IPS DF 4.7 (cell line): ENCODE measurements around the gene SLC50A1.

Experiments
- DNase-seq: peaks from one replicate; pipeline ENCODE4 v3.0.0-alpha.2; 2013; ENCODE audit warnings: low spot score; ENCODE audit errors: extremely low read depth

The SLC50A1 gene

GRCh38 chr1:155183775-155184221 is 48.1 kb downstream of the SLC50A1 start:
- DNase-seq: no peak

- DNase-seq: no peak
Measured at GRCh38 chr1:155184351-155184811, 48.7 kb downstream of the SLC50A1 start.

DNA sequence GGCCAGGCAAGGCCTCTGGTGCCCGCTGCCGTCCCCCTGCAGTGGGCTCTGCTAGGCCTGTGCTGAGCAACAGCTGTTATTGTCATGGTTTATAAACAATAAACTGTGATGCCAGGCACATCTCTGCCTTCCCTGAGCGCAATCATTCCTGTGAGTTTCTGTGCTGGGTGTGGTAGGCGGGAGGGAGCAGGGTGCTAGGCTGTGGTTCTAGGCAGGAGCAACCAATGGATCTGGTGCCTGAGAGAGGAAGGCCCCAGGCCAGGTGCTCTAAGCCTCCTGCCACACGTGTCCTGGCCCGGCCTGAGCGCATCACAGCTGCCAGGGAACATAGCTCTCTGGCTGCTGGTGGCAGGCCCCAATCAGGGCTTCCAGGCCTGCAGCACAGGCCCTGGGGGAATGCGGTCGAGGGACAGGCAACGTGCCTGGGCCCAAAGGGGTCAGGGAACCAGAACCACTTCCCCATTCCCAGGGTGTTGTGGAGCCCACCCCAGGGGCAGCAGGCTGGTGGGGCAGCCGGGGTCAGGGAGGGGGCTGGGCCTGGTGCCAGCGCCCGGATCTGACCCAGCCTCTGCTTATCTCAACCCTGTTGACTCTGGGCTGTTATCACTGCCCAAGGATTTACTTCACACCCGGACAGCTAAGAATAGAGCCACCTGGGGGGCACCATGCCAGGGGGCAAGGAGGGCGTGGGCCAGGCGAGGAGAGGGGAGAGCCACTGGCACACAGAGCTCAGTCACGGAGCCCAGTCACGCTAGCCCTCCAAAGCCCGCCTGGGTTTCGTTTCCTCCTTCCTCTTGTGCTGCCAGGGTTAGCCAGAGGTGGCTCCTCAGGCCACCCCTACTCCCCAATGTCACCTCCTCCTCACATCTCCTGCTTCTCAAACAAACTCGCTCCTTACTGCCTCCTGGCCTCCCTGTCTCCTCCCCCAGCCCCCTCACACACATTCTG is 49.5 kb downstream of the SLC50A1 start:
- no peak for DNase-seq

- no peak for DNase-seq
Measured at GRCh38 chr1:155185783-155186066, 50.1 kb downstream of the SLC50A1 start.

GRCh38 chr1:155186067-155186793 is 50.6 kb downstream of the SLC50A1 start:
- no peak for DNase-seq

- no peak for DNase-seq
Measured at GRCh38 chr1:155186794-155187455, 51.3 kb downstream of the SLC50A1 start.

GRCh38 chr1:155187456-155187891 is 51.8 kb downstream of the SLC50A1 start:
- DNase-seq: no peak

GRCh38 chr1:155188268-155188667 is 52.6 kb downstream of the SLC50A1 start:
- no peak for DNase-seq
